SK-N-SH treated with all-trans-retinoic acid at 6 μM for 48 hours (cell line): Measurements from ENCODE around the gene SIK1.
A peak's percentile ranks its signal among the peaks of the same experiment; 100 is the strongest.

Experiments
- ATAC-seq: fragments of 200-7000 bp; cut with Tn5 transposase; 3 replicates; pipeline ENCODE4 v1.9.1; 2020; ENCODE audit warnings: mild to moderate bottlenecking, moderate library complexity
- ARNTL ChIP-seq: fragments of 450-650 bp; formaldehyde crosslinking; IDR thresholded peaks from 2 replicates; pipeline ENCODE4 v1.5.0; 2020; ENCODE audit warnings: low read depth, mild to moderate bottlenecking, moderate library complexity, borderline replicate concordance
- BACH2 ChIP-seq: fragments of 250-450 bp; sonication (Bioruptor Pico); IDR thresholded peaks from 2 replicates; pipeline ENCODE4 v1.9.0; 2021; ENCODE audit warnings: mild to moderate bottlenecking, borderline replicate concordance
- CSDC2 ChIP-seq: fragments of 250-450 bp; sonication (Bioruptor Pico); IDR thresholded peaks from 2 replicates; pipeline ENCODE4 v1.5.0; 2020; ENCODE audit warnings: mild to moderate bottlenecking, moderate library complexity
- ESRRG ChIP-seq: fragments of 250-450 bp; sonication (Bioruptor Pico); IDR thresholded peaks from 2 replicates; pipeline ENCODE4 v1.6.1; 2021; ENCODE audit warnings: mild to moderate bottlenecking
- GLIS3 ChIP-seq: fragments of 250-450 bp; sonication (Bioruptor Pico); IDR thresholded peaks from 2 replicates; pipeline ENCODE4 v1.5.0; 2020; ENCODE audit warnings: mild to moderate bottlenecking, moderate library complexity
- ISL1 ChIP-seq: fragments of 250-450 bp; sonication (Bioruptor Pico); IDR thresholded peaks from 2 replicates; pipeline ENCODE4 v2.1.2; 2022; ENCODE audit warnings: mild to moderate bottlenecking, moderate library complexity
- OSR1 ChIP-seq: fragments of 250-450 bp; sonication (Bioruptor Pico); IDR thresholded peaks from 2 replicates; pipeline ENCODE4 v1.8.0; 2022; ENCODE audit warnings: moderate library complexity, mild to moderate bottlenecking, inconsistent platforms
- PPARA ChIP-seq: fragments of 250-450 bp; sonication (Bioruptor Pico); IDR thresholded peaks from 2 replicates; pipeline ENCODE4 v1.5.0; 2020; ENCODE audit warnings: mild to moderate bottlenecking, borderline replicate concordance
- RARB ChIP-seq: fragments of 250-450 bp; sonication (Bioruptor Pico); IDR thresholded peaks from 2 replicates; pipeline ENCODE4 v1.8.0; 2021; ENCODE audit warnings: mild to moderate bottlenecking, moderate library complexity
- TCF4 ChIP-seq: fragments of 250-450 bp; sonication (Bioruptor Pico); IDR thresholded peaks from 2 replicates; pipeline ENCODE4 v1.8.0; 2021; ENCODE audit warnings: mild to moderate bottlenecking, moderate library complexity, borderline replicate concordance
- ZC3H10 ChIP-seq: fragments of 250-450 bp; sonication (Bioruptor Pico); IDR thresholded peaks from 2 replicates; pipeline ENCODE4 v1.5.1; 2021; ENCODE audit warnings: mild to moderate bottlenecking, moderate library complexity
- ZFP3 ChIP-seq: fragments of 250-450 bp; sonication (Bioruptor Pico); IDR thresholded peaks from 2 replicates; pipeline ENCODE4 v1.5.0; 2020; ENCODE audit warnings: mild to moderate bottlenecking, moderate library complexity
- ZFP30 ChIP-seq: fragments of 450-650 bp; formaldehyde crosslinking; IDR thresholded peaks from 2 replicates; pipeline ENCODE4 v1.5.0; 2022; ENCODE audit warnings: mild to moderate bottlenecking, moderate library complexity
- ZNF565 ChIP-seq: fragments of 450-650 bp; formaldehyde crosslinking; conservative IDR thresholded peaks from 2 replicates; pipeline ENCODE4 v1.5.0; 2020; ENCODE audit warnings: low read depth, mild to moderate bottlenecking, moderate library complexity
- ZNF8 ChIP-seq: fragments of 450-650 bp; formaldehyde crosslinking; IDR thresholded peaks from 2 replicates; pipeline ENCODE4 v1.5.0; 2020; ENCODE audit warnings: mild to moderate bottlenecking, moderate library complexity
- TF ChIP-seq, protein P1 (sequence below): fragments of 250-450 bp; sonication (Bioruptor Pico); IDR thresholded peaks from 2 replicates; pipeline ENCODE4 v1.5.1; 2021; ENCODE audit warnings: mild to moderate bottlenecking, moderate library complexity
- TF ChIP-seq, protein P2 (sequence below): fragments of 250-450 bp; sonication (Bioruptor Pico); IDR thresholded peaks from 2 replicates; pipeline ENCODE4 v1.5.0; 2020; ENCODE audit warnings: mild to moderate bottlenecking, moderate library complexity
- TF ChIP-seq, protein P3 (sequence below): fragments of 250-450 bp; sonication (Bioruptor Pico); IDR thresholded peaks from 2 replicates; pipeline ENCODE4 v1.5.1; 2020; ENCODE audit warnings: low read depth, mild to moderate bottlenecking, moderate library complexity
- TF ChIP-seq, protein P4 (sequence below): fragments of 250-450 bp; sonication (Bioruptor Pico); IDR thresholded peaks from 2 replicates; pipeline ENCODE4 v1.8.0; 2020; ENCODE audit warnings: mild to moderate bottlenecking, moderate library complexity, borderline replicate concordance

Gene SIK1

DNA sequence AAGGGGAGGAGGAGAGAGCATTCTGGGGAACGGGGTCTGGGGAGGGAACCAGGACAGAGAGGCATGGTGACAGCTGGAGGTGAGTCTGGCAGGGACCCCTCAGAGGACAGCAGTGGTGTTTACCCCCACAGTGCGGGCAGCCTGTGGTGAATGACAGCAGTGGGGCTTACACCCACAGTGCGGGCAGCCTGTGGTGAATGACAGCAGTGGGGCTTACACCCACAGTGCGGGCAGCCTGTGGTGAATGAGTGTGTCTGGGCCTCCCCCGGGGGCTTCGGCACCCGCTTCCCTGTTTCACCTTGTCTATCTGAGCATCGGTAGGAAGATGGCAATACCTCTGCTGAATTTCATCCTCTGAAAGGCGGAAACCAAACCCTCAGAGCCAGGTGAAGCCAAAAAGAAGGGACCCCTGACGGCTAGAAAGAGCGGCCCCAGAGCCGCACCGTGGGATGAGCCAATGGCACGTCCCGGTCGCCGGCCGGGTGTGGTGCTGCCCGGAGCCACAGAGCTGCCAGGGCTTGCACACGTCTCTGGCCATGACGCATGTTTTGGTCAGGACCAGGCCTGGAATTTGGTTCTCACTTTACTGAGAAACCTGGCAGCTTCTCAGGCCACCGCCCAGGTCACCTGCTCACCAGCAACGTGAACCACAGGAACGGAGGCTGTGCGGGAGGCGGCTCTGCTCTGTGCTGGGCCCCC is 54.1 kb downstream of the SIK1 start:
- no peak for ATAC-seq
- TF ChIP-seq ZC3H10 (CRISPR knock-in tag) (no peak), ESRRG (CRISPR knock-in tag) (no peak), RARB (no peak), GLIS3 (no peak)
- TF ChIP-seq, protein P1, sequence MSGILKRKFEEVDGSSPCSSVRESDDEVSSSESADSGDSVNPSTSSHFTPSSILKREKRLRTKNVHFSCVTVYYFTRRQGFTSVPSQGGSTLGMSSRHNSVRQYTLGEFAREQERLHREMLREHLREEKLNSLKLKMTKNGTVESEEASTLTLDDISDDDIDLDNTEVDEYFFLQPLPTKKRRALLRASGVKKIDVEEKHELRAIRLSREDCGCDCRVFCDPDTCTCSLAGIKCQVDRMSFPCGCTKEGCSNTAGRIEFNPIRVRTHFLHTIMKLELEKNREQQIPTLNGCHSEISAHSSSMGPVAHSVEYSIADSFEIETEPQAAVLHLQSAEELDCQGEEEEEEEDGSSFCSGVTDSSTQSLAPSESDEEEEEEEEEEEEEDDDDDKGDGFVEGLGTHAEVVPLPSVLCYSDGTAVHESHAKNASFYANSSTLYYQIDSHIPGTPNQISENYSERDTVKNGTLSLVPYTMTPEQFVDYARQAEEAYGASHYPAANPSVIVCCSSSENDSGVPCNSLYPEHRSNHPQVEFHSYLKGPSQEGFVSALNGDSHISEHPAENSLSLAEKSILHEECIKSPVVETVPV (CRISPR knock-in tag): no peak

DNA sequence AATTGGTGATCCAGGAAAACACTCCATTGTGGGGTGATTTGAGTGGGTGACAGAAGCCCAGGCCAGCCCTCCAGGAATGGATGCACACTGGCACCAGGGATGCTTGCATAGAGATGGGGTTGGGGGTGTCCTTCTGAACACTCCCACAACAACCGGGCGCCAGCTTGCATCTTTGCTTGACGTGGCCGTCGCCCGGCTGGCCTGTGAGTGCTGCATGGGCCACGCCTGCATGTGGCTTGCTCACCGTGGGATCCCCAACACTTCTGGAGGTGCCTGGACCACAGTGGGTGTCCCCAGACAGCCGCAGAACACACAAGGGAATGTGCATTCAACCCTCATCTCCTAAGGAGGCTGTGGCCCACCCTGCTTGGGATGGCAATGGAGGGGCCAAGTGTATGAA is 55.1 kb downstream of the SIK1 start:
- ATAC-seq: no peak

DNA sequence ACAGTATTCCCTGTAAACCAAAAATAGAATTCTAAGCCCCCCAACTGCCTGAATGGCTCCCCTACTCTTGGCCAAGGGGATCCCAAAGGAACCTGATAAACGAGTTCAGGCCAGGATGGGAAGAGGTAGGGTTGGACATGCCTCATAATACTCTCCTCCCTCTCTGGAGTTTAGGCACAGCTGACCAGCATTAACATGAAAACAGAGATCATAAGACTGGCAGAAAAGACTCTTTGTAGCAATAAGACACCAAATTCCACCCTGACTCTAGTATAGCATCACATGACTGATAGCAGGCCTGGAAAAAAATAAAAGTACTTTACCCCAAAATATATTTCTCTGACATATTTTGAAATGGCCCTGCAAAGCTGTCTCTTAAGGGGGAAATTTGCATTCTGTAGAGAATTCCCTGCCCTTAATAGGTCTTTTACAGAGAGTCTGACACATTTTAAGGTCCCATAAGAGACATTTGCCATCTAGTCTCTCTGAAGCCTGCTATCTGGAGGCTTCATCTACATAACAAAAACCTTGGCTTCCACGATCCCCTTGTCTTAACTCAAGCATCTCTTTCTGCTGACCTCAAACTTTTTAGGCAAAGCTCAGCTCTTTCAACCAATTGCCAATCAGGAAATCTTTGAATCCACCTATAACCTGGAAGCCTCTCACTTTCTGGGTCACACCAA is 55.9 kb downstream of the SIK1 start:
- TF ChIP-seq ZNF565 (CRISPR knock-in tag) (no peak), ZC3H10 (CRISPR knock-in tag) (no peak), GLIS3 (no peak)
- TF ChIP-seq, protein P2, sequence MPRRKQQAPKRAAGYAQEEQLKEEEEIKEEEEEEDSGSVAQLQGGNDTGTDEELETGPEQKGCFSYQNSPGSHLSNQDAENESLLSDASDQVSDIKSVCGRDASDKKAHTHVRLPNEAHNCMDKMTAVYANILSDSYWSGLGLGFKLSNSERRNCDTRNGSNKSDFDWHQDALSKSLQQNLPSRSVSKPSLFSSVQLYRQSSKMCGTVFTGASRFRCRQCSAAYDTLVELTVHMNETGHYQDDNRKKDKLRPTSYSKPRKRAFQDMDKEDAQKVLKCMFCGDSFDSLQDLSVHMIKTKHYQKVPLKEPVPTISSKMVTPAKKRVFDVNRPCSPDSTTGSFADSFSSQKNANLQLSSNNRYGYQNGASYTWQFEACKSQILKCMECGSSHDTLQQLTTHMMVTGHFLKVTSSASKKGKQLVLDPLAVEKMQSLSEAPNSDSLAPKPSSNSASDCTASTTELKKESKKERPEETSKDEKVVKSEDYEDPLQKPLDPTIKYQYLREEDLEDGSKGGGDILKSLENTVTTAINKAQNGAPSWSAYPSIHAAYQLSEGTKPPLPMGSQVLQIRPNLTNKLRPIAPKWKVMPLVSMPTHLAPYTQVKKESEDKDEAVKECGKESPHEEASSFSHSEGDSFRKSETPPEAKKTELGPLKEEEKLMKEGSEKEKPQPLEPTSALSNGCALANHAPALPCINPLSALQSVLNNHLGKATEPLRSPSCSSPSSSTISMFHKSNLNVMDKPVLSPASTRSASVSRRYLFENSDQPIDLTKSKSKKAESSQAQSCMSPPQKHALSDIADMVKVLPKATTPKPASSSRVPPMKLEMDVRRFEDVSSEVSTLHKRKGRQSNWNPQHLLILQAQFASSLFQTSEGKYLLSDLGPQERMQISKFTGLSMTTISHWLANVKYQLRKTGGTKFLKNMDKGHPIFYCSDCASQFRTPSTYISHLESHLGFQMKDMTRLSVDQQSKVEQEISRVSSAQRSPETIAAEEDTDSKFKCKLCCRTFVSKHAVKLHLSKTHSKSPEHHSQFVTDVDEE (CRISPR knock-in tag): no peak
- ATAC-seq: no peak

More for the DNA sequence above, 55.1 kb downstream of the SIK1 start:
- TF ChIP-seq OSR1 (CRISPR knock-in tag) (no peak), ZFP30 (CRISPR knock-in tag) (no peak), PPARA (CRISPR knock-in tag) (no peak), CSDC2 (CRISPR knock-in tag) (no peak), BACH2 (CRISPR knock-in tag) (no peak), ZNF565 (CRISPR knock-in tag) (no peak), RARB (no peak)
- TF ChIP-seq, protein P2 (CRISPR knock-in tag): no peak
- TF ChIP-seq, protein P3, sequence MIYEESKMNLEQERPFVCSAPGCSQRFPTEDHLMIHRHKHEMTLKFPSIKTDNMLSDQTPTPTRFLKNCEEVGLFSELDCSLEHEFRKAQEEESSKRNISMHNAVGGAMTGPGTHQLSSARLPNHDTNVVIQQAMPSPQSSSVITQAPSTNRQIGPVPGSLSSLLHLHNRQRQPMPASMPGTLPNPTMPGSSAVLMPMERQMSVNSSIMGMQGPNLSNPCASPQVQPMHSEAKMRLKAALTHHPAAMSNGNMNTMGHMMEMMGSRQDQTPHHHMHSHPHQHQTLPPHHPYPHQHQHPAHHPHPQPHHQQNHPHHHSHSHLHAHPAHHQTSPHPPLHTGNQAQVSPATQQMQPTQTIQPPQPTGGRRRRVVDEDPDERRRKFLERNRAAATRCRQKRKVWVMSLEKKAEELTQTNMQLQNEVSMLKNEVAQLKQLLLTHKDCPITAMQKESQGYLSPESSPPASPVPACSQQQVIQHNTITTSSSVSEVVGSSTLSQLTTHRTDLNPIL (CRISPR knock-in tag): no peak
- TF ChIP-seq, all 23 proteins: peak for 0

DNA sequence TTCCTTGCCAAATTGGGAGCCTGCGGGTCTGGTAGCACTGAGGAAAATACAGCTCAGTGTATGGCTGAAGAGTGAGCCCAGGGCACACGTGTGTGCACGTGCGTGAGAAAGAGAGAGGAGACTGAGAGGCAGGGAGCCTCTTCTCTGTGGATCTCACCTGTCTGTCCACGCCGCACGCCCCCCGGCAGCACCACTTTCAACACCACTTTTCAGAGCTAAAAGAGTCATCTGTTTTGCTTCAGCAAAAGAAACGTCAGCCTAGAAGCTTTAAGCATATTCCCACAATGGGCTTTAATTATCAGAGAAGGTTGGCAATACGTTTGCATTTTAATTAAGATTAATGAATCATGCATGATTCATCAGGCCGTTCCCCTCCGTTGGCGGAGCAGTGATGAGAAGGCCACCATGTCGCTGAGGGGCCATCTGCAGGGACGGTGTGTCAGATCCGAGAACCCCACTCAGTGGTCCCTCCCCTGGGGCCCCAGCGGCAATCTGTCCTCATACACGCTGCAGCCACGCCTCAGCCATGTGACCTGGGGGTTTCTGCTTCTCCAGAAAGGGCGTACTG is 56.8 kb downstream of the SIK1 start:
- TF ChIP-seq ZFP3 (CRISPR knock-in tag) (no peak), ISL1 (CRISPR knock-in tag) (no peak), ZNF8 (CRISPR knock-in tag) (no peak), TCF4 (no peak), ESRRG (CRISPR knock-in tag) (no peak), ZNF565 (CRISPR knock-in tag) (no peak), ZC3H10 (CRISPR knock-in tag) (no peak), ARNTL (CRISPR knock-in tag) (no peak), PPARA (CRISPR knock-in tag) (no peak), RARB (no peak), CSDC2 (CRISPR knock-in tag) (no peak)
- TF ChIP-seq, protein P4, sequence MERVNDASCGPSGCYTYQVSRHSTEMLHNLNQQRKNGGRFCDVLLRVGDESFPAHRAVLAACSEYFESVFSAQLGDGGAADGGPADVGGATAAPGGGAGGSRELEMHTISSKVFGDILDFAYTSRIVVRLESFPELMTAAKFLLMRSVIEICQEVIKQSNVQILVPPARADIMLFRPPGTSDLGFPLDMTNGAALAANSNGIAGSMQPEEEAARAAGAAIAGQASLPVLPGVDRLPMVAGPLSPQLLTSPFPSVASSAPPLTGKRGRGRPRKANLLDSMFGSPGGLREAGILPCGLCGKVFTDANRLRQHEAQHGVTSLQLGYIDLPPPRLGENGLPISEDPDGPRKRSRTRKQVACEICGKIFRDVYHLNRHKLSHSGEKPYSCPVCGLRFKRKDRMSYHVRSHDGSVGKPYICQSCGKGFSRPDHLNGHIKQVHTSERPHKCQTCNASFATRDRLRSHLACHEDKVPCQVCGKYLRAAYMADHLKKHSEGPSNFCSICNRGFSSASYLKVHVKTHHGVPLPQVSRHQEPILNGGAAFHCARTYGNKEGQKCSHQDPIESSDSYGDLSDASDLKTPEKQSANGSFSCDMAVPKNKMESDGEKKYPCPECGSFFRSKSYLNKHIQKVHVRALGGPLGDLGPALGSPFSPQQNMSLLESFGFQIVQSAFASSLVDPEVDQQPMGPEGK (CRISPR knock-in tag): no peak
- TF ChIP-seq, protein P3 (CRISPR knock-in tag): no peak
- TF ChIP-seq, all 23 proteins: peak for 0
- ATAC-seq: peak; percentile 13; the same call in 2 of the 3 replicates
